Neural cell (in vitro differentiated cells): Measurements from ENCODE around the gene NOL4L. TPM values are rescaled to one million over a fixed set of nuclear protein-coding genes. Genes with fewer than 3 reads are reported as not detected.

Source experiments
- H2AFZ ChIP-seq: fragments of 200-600, 300-800 bp; sonication (generic), shearing (Covaris generic); 2 replicates; pipeline ENCODE4 v1.6.0; 2014; ENCODE audit warnings: low read depth, mild to moderate bottlenecking, antibody characterized with exemption, low read length, moderate library complexity
- H3F3A ChIP-seq: fragments of 200-600 bp; shearing (Covaris generic); 2 replicates; pipeline ENCODE4 v1.6.1; 2016; ENCODE audit warnings: mild to moderate bottlenecking, moderate library complexity, mixed read lengths, antibody characterized with exemption, low read length; ENCODE audit not compliant: insufficient read depth, poor library complexity, severe bottlenecking
- H3K27ac ChIP-seq: fragments of 200-600, 300-800 bp; sonication (generic), shearing (Covaris generic); 2 replicates; pipeline ENCODE4 v1.5.1; 2014; ENCODE audit warnings: mild to moderate bottlenecking, low read length, moderate library complexity
- H3K27me3 ChIP-seq: fragments of 300-800, 200-600 bp; sonication (generic), shearing (Covaris generic); 2 replicates; pipeline ENCODE4 v1.6.0; 2014; ENCODE audit warnings: mild to moderate bottlenecking, low read depth, low read length, moderate library complexity; ENCODE audit not compliant: insufficient read depth
- H3K36me3 ChIP-seq: fragments of 300-800, 200-600 bp; sonication (generic), shearing (Covaris generic); 2 replicates; pipeline ENCODE4 v1.5.1; 2014; ENCODE audit warnings: mild to moderate bottlenecking, antibody characterized with exemption, low read length, moderate library complexity; ENCODE audit not compliant: insufficient read depth
- H3K4me2 ChIP-seq: fragments of 300-800, 200-600 bp; sonication (generic), shearing (Covaris generic); 2 replicates; pipeline ENCODE4 v1.6.0; 2014; ENCODE audit warnings: mild to moderate bottlenecking, low read length
- H3K4me3 ChIP-seq: fragments of 300-800, 200-600 bp; sonication (generic), shearing (Covaris generic); 2 replicates; pipeline ENCODE4 v1.5.1; 2014; ENCODE audit warnings: mild to moderate bottlenecking, low read length, moderate library complexity
- H3K79me2 ChIP-seq: fragments of 200-600 bp; shearing (Covaris generic); replicated peaks from 2 replicates; pipeline ENCODE4 v1.6.0; 2014; ENCODE audit warnings: mild to moderate bottlenecking, low read length, moderate library complexity; ENCODE audit not compliant: insufficient read depth
- H3K9ac ChIP-seq: fragments of 300-800, 200-600 bp; sonication (generic), shearing (Covaris generic); 2 replicates; pipeline ENCODE4 v1.6.1; 2016; ENCODE audit warnings: mild to moderate bottlenecking, low read length, mixed read lengths
- H3K9me2 ChIP-seq: fragments of 200-600 bp; shearing (Covaris generic); 2 replicates; pipeline ENCODE4 v1.6.1; 2016; ENCODE audit warnings: mild to moderate bottlenecking, low read length, mixed read lengths; ENCODE audit not compliant: insufficient read depth
- H3K9me3 ChIP-seq: fragments of 200-600, 300-800 bp; sonication (generic), shearing (Covaris generic); 2 replicates; pipeline ENCODE4 v1.6.1; 2016; ENCODE audit warnings: mild to moderate bottlenecking, mixed run types, low read length, moderate library complexity, mixed read lengths
- H4K20me1 ChIP-seq: fragments of 200-600 bp; shearing (Covaris generic); 2 replicates; pipeline ENCODE4 v1.6.1; 2016; ENCODE audit warnings: mild to moderate bottlenecking, mixed run types; ENCODE audit not compliant: insufficient read depth
- CTCF ChIP-seq: fragments of 450-650 bp; IDR thresholded peaks from 2 replicates; pipeline ENCODE4 v1.5.1; 2014; ENCODE audit warnings: antibody characterized with exemption, mild to moderate bottlenecking, moderate library complexity; ENCODE audit not compliant: poor library complexity, severe bottlenecking
- EP300 ChIP-seq: fragments of 450-650 bp; conservative IDR thresholded peaks from 2 replicates; pipeline ENCODE4 v1.6.1; 2014; ENCODE audit warnings: antibody characterized with exemption, mild to moderate bottlenecking, moderate library complexity; ENCODE audit not compliant: poor library complexity, severe bottlenecking
- EZH2 ChIP-seq: fragments of 200-600, 300-800 bp; shearing (Covaris generic), sonication (generic); IDR thresholded peaks from 2 replicates; pipeline ENCODE4 v1.6.1; 2014; ENCODE audit warnings: antibody characterized with exemption, low read length, borderline replicate concordance, mild to moderate bottlenecking; ENCODE audit not compliant: insufficient read depth, poor library complexity, severe bottlenecking
- MXI1 ChIP-seq: fragments of 450-650 bp; conservative IDR thresholded peaks from 2 replicates; pipeline ENCODE4 v1.6.1; 2014; ENCODE audit warnings: antibody characterized with exemption, mild to moderate bottlenecking; ENCODE audit not compliant: poor library complexity, severe bottlenecking
- POLR2AphosphoS5 ChIP-seq: IDR thresholded peaks from 2 replicates; pipeline ENCODE4 v1.6.1; 2012
- RAD21 ChIP-seq: fragments of 450-650 bp; conservative IDR thresholded peaks from 2 replicates; pipeline ENCODE4 v1.6.1; 2014; ENCODE audit warnings: antibody characterized with exemption, mild to moderate bottlenecking, moderate library complexity
- REST ChIP-seq: IDR thresholded peaks from 2 replicates; pipeline ENCODE4 v1.6.1; 2012; ENCODE audit warnings: borderline replicate concordance
- SMC3 ChIP-seq: fragments of 450-650 bp; conservative IDR thresholded peaks from 2 replicates; pipeline ENCODE4 v1.6.1; 2014; ENCODE audit warnings: antibody characterized with exemption, mild to moderate bottlenecking, moderate library complexity; ENCODE audit not compliant: poor library complexity
- TAF1 ChIP-seq: IDR thresholded peaks from 2 replicates; pipeline ENCODE4 v1.6.1; 2012; ENCODE audit warnings: low read depth
- polyA plus RNA-seq: library from polyadenylated mRNA; depleted of rRNA; stranded (reverse); fragments of >200 nt; gene quantifications from 2 replicates; pipeline ENCODE4 v1.2.3, GENCODE V29; 2014

Gene NOL4L
- polyA plus RNA-seq, 1 donor from 2014 or later = 20.4 TPM

- H3K27me3 ChIP-seq = no peaks in the 10 kb centered on the region
- H4K20me1 ChIP-seq = peaks cover 77% of the 10 kb centered on the region
- H3K79me2 ChIP-seq = peaks cover 88% of the 10 kb centered on the region
- H3K9me3 ChIP-seq = no peaks in the 10 kb centered on the region
- TF ChIP-seq REST = no peak
- TF ChIP-seq CTCF = no peak
- no peak for TF ChIP-seq RAD21
- TF ChIP-seq POLR2AphosphoS5 = no peak
- no peak for TF ChIP-seq EZH2
- no peak for TF ChIP-seq MXI1
- no peak for TF ChIP-seq EP300
- TF ChIP-seq SMC3 = no peak
- TF ChIP-seq TAF1 = no peak
- no peak overlapping the region for H3K9ac ChIP-seq
- peak overlapping the region; percentile 95 for H3K4me3 ChIP-seq
- no peaks in the 10 kb centered on the region for H3F3A ChIP-seq
- H2AFZ ChIP-seq = no peak overlapping the region
- H3K9me2 ChIP-seq = no peaks in the 10 kb centered on the region
- no peak overlapping the region for H3K4me2 ChIP-seq
- no peaks in the 10 kb centered on the region for H3K36me3 ChIP-seq
- no peak overlapping the region for H3K27ac ChIP-seq
Observed at GRCh38 chr20:32478576-32478975, 106.6 kb downstream of the NOL4L start.

- Histone ChIP-seq H3K4me3 (no peak overlapping the region), H3K79me2 (peaks cover 95% of the 10 kb centered on the region), H3F3A (no peaks in the 10 kb centered on the region), H3K9ac (no peak overlapping the region), H3K36me3 (no peaks in the 10 kb centered on the region), H3K9me3 (no peaks in the 10 kb centered on the region), H4K20me1 (peaks cover 84% of the 10 kb centered on the region), H3K4me2 (no peak overlapping the region), H3K27ac (no peak overlapping the region), H3K27me3 (no peaks in the 10 kb centered on the region), H2AFZ (no peak overlapping the region), H3K9me2 (no peaks in the 10 kb centered on the region)
- TF ChIP-seq MXI1 (no peak), REST (no peak), CTCF (no peak), POLR2AphosphoS5 (no peak), SMC3 (no peak), TAF1 (no peak), RAD21 (no peak), EP300 (no peak), EZH2 (no peak)
Observed at GRCh38 chr20:32477594-32478512, 107.3 kb downstream of the NOL4L start.
